Lower leg skin (tissue), 3 donors: ENCODE measurements around the gene VAMP5.

Experiments used
- POLR2A ChIP-seq, 2 donors: fragments of 450-650 bp; IDR thresholded peaks; one replicate each; pipeline ENCODE4 v1.6.1; 2016 to 2017; ENCODE audit warnings: antibody characterized with exemption in 2 of 2, mild to moderate bottlenecking in 1 of 2, moderate library complexity in 1 of 2
- TF ChIP-seq, protein P1 (sequence below), 3 donors: fragments of 450-650 bp; IDR thresholded peaks; one replicate each; pipeline ENCODE4 v1.5.1; 2016; ENCODE audit warnings: antibody characterized with exemption in 3 of 3, mild to moderate bottlenecking in 3 of 3, moderate library complexity in 2 of 3

DNA sequence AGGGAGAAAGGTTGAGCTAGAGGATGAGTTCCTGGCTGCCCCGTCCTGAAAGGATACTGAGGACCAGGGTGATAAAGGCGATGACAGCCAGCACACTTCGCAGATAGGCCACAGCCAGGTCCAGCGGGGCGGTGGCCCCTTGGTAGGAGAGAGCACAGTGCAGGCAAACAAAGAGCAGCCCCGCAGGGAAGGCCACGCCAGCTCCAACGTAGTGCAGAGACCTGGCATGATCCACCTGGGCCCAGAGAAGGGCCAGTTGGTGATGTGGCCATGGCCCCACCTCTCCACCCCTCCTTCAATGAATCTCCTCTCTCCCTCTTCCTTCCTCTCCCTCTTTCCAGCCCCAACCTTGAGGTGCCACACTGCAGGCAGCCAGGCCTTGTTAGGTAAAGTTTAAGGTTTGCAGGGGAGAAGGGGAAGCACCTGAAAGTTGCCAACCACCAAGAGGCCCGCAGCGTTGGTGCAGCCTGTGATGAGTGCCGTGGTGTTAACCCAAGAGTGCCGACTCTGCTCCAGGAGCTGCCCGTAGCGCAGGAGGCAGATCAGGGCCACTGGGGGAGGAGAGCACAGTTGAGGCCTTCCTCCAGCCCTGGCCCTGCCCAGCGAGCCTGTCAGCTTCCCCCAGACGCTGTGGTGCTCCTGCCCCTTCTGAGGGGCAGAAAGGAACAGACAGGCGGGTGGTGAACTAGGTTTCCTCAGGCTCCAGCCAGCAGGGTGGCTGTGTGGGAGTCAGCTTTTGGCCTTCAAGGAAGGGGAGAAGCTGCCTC lies 15.4 kb downstream of the VAMP5 start:
- TF ChIP-seq POLR2A (IDR thresholded peaks at IDR 0.05) = no peak
- TF ChIP-seq, protein P1, sequence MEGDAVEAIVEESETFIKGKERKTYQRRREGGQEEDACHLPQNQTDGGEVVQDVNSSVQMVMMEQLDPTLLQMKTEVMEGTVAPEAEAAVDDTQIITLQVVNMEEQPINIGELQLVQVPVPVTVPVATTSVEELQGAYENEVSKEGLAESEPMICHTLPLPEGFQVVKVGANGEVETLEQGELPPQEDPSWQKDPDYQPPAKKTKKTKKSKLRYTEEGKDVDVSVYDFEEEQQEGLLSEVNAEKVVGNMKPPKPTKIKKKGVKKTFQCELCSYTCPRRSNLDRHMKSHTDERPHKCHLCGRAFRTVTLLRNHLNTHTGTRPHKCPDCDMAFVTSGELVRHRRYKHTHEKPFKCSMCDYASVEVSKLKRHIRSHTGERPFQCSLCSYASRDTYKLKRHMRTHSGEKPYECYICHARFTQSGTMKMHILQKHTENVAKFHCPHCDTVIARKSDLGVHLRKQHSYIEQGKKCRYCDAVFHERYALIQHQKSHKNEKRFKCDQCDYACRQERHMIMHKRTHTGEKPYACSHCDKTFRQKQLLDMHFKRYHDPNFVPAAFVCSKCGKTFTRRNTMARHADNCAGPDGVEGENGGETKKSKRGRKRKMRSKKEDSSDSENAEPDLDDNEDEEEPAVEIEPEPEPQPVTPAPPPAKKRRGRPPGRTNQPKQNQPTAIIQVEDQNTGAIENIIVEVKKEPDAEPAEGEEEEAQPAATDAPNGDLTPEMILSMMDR (IDR thresholded peaks at IDR 0.05) = no peak
